Measurements from ENCODE around the gene MYL6B.
A peak's percentile ranks its signal among the peaks of the same experiment; 100 is the strongest.
"Not testable (repeated sequence)": the region's sequence is repeated elsewhere in the genome, so short reads cannot be mapped to it uniquely, and the experiment has no call there.

The MYL6B gene

DNA sequence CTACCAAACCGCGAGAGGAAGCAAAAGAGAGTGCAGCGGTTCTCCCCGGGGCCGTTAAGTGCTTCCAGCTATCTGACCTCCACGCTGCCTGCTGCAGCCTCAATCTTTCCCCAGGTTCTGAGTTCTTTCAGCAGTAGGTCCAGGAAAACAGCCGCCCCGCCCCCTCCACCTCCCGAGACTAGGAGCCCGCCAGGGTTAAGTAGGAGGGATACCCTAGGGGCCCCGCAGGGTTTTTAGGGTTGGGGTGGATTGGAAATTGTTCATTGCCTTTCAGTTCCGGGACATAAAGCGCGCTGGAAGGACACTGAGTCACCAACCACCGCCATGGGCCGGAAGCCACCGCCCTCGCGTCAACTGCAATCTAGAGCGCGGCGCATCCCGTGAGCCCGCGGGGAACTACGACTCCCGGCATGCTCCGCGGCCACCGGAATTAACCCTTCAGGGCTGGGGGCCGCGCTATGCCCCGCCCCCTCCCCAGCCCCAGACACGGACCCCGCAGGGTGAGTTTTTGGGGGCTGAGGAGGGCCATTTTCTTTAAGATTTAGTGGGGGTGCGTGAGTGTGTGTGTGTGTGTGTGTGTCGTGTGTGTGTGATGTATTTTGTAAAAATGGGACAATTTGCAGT, at the start of gene MYL6B:
Gene MYL6B, plus strand, starts transcription at position 456 of the 624 bp plus-strand sequence. CDS start 1,332 bp downstream, outside the sequence.
- DNase-seq = peak; percentile 96

DNA sequence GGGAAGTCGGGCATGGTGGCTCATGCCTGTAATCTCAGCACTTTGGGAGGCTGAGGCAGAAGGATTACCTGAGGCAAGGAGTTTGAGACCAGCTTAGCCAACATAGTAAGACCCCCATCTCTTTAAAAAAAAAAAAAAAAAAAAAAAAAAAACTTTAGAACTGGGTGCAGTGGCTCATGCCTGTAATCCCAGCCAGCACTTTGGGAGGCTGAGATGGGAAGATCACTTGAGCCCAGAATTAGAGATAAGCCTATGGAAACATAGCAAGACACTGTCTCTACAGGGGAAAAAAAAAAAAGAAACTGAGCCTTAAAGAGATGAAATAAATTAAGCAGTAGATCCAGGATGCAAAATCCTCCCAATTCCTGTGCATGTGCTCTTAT, 49.7 kb upstream of the MYL6B start:
- DNase-seq = no peak

DNA sequence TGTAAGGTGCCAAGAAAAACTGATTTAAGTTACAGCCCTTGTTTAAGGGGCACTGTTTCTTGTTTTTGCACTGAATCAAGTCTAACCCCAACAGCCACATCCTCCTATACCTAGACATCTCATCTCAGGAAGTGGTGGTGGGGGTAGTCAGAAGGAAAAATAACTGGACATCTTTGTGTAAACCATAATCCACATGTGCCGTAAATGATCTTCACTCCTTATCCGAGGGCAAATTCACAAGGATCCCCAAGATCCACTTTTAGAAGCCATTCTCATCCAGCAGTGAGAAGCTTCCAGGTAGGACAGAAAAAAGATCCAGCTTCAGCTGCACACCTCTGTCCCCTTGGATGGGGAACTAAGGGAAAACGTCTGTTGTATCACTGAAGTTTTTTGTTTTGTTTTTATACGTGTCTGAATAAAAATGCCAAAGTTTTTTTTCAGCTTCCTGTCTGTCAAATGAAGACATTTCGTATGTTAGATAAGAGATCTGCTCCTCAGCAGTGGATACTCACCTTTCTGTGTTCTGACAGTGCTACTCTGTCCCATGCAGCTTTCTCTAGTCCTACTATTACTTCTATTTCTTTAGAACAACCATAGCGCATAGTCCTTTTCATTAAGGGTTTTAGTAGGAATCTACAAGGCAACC, 49.2 kb upstream of the MYL6B start:
- no peak for DNase-seq

DNA sequence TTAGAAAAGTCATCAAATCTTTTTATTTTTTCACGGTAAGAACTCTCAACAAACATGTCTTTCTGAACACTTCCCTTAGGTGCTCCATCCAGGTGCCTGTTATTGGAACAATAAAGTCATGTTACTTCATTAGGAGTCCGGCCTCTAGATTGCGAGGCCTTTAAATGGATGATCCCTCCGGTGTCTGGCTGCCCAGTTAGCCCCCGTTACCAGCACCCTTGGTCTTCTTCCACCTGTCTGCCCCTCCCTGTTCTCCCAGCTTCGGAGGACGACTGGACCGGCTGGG, 48.6 kb upstream of the MYL6B start:
- DNase-seq = no peak

DNA sequence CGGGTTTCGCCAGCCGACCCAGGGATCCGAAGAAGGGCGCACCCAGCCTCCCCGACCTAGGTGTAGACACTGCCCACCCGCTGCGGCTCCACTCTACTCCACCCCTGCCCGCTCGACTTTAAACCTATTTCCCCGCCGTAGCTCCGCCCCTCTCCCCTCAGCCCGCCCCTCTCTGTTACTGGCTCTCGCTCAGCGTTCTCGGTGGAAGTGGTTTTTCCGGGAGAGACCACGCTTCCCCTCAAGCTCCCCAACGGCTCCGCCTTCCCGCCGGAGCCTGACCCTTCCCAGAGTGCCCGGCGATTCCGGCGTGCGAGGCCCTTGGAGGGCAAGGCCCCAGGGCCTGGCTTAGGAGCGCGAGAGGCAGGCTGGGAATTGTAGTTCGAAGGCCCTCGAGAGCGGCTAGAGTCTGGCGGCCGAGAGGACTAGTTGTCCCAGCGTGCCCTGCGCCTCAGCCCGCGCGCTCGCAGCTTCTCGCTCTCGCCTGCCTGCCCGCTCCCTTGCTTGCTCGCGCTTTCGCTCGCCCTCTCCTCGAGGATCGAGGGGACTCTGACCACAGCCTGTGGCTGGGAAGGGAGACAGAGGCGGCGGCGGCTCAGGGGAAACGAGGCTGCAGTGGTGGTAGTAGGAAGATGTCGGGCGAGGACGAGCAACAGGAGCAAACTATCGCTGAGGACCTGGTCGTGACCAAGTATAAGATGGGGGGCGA, 48.1 kb upstream of the MYL6B start, which contains the start of gene PA2G4:
Gene PA2G4, plus strand, starts transcription at position 451 of the 706 bp plus-strand sequence. Its CDS starts 179 bp downstream, at position 630.
- DNase-seq = peak; percentile 99

DNA sequence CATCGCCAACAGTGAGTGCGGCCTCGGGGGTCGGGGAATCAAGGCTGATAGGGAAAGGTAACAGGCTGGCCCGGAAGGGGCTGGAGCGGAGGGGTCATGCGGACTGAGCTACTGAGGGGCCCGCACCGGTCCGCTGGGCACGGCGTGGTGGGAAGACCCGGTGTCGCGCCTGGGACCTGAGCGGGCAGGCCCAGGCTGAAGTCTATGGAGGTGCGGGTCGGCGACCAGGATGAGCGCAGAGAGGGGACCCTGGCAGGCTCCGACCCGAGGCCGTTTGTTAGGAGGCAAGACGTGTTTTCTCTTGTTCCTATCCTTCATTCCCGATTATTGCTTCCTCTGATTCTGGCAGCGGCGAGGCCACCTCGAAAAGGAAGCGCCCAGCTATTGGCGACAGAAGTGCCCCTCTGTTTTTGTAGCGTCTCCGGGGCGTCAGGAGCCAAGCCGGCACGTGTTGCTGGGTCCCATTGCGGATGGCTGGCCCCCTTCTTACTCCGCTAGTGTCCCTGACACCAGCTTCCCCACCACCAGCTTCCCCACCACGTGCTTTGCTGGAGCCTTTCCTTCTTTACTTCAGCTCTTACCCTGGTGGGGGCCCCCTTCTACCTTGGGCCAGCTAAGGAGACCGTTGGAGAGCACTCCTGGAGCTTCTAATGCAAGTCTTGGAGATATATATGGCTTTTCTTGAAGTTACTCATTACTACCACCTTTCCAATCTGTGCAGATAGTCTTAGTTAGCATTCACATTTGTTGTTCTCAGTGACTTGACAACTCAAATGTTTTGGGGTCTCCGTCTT, 47.4 kb upstream of the MYL6B start:
- peak; percentile 13 for DNase-seq

DNA sequence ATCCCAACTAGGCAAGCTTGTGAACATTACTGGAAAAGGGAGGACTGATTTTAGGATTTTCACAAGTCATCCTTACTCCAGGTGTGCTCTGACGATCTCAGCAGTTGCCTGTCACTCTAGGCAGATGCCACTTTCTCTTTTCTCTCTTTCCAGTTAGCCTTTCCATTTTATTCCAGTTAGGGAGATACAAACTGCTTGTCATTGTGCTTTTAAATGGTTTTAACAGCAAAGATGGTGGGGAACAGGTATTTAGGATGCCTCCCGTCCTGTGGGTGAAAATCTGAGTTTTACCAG, 46.8 kb upstream of the MYL6B start:
- DNase-seq = no peak

DNA sequence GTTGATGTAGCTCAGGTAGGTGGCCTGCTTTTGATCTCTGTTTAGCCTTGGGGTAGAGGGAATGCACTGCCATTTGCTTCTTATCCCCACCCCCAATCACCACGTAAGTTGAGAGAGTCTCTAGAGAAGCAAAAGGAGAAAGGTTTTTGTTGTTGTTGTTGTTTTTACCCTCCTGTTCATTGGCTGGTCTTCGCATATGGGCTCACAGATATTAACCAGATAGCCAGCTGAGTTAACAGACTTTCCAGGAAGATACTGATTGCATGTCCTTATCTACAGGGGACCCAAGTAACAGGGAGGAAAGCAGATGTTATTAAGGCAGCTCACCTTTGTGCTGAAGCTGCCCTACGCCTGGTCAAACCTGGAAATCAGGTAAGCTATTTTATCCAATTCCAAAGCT, 45.1 kb upstream of the MYL6B start:
- DNase-seq = no peak

DNA sequence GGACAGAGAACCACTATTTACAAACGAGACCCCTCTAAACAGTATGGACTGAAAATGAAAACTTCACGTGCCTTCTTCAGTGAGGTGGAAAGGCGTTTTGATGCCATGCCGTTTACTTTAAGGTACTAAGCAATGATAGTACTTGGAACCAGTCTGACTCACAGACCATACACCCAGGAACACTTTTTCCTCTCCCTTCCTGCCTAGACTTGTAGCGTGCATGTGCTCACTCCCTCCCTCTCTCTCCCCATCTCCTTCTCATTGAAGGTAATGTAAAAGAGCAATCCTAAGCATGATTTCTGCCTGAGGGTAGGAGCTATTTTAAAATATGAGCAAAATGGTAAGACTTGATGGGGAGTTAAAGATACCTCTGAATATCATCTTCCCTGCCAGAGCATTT, 41.8 kb upstream of the MYL6B start:
- DNase-seq = no peak

DNA sequence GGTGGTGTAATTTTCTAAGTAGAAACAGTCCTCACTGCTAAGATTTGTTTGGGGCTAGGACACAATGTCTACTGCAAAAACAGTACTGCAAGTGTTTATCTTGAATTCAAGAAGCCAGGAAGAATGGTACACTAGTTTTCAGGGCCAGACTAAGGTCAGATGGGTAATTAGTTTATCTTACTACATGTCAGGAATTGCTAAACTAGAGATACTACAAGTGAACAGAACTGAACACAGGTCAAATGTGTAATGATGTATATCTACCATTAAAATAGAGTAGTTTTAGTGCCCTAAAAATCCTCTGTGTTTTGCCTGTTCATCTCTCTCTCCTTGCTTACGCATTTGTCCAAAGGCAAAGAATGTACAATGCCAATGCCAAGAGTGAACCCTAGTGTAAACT, 38.3 kb upstream of the MYL6B start:
- no peak for DNase-seq

DNA sequence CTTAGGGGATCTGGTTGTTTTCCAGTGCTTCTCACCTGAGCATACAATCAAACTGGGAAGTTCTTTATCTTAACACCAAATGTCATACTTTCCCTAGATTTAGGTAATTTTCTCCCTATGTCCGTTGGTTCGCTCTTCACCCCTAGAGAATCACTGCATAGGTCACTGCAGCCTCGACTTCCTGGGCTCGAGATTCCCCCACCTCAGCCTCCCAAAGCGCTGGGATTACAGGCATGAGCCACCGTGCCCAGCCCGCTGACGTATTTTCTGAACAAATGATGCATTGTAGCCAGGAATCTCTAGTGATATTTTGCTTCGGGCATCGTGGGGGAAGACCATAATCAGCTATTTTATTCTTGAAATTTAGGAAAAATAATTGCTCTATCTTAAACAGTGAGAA, 37.1 kb upstream of the MYL6B start:
- peak; percentile 58 for DNase-seq

DNA sequence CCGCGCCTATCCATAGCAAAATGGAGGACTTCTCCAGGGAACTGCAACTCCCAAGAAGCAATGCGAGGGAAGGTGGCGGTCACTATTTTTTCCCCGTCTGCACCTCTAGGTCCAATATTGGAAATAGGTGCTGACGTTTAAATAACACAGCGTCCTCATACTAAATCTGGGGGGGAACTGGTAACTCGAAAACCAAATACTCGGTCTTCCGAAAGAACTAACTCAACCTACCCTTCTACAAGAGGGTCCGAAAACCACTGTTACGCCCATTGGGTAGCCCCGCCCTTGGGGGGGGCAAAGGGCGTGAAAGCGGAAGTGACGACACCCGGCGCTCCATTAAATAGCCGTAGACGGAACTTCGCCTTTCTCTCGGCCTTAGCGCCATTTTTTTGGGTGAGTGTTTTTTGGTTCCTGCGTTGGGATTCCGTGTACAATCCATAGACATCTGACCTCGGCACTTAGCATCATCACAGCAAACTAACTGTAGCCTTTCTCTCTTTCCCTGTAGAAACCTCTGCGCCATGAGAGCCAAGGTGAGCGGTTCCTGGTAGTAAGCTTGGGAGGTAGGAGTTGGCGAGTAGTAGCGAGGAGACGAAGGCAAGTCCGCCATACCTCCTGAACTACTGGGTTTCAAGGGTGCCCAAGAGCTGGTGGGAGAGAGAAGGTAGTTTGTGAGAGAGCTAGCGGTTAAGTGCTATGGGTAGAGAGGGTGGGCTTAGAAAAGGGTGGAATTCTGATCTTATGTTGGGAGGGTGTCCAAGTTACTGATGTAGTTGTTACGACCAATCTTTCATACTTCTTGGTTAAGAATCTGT, 35.9 kb upstream of the MYL6B start, which contains the start of gene RPL41:
Gene RPL41, plus strand, starts transcription at position 367 of the 815 bp plus-strand sequence.
- peak; percentile 100 for DNase-seq

DNA sequence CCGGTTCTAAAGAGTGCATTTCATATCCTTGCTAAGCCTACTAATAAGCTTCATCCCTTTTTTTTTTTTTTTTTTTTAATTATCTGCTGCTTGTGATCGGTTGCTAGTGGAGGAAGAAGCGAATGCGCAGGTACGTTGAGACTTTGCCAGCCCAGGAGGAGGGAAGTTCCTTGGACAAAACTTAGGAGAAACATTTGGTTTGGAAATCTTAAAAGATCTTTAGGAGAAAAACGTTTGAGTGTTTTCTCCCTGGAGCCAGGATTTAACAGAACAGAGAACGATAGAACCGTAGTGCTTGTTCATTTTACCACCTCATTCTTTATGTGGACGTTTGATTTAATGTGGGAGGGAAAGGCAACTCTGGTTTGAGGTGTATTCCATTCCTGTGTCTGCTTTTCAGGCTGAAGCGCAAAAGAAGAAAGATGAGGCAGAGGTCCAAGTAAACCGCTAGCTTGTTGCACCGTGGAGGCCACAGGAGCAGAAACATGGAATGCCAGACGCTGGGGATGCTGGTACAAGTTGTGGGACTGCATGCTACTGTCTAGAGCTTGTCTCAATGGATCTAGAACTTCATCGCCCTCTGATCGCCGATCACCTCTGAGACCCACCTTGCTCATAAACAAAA, 35.2 kb upstream of the MYL6B start:
- DNase-seq = not testable (repeated sequence)

DNA sequence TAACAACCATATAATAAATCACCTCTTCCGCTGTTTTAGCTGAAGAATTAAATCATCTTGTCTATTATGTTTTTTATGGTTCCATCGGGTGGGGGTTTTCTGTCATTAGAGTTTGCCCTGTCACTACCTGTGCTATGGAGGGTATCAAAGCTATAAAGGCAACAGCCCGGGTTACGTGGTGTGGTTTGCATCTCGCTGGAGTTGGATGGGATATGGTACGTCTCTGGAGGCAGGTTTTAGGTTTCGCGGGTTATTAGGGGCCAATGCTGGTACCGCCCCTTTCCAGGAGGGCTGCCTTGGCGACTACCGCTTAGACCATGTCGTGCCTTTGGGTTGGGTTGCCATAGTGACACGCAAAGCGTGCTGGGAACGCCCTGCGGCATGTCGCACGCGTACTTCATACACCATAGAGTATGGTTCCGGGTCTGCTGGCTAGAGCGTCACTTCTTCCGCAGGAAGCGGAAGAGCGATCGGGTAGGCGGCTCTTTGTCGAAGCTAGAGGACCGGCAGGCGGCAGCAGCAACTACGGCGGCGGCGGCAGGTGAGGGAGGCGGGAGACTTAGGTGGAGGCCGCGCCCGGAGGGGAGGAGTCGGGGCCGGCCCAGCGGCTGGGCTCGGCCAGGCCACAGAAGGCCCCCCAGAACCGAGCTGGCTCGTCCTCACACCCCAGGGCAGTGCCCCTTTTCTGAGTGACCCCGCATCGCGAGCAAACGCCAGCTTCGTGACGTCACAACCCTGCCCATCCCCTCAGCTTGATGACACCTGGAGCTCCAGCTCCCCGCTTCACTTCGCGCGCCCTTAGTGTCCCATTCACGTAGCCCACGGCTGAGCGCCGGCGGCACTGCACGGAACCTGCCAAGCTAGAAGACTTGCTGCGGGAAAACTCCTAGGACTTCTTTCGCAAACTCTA, 34.4 kb upstream of the MYL6B start, which contains the start of gene ZC3H10:
Gene ZC3H10, plus strand, starts transcription at position 489 of the 910 bp plus-strand sequence. CDS start 2,297 bp downstream, outside the sequence.
- DNase-seq = peak; percentile 99

DNA sequence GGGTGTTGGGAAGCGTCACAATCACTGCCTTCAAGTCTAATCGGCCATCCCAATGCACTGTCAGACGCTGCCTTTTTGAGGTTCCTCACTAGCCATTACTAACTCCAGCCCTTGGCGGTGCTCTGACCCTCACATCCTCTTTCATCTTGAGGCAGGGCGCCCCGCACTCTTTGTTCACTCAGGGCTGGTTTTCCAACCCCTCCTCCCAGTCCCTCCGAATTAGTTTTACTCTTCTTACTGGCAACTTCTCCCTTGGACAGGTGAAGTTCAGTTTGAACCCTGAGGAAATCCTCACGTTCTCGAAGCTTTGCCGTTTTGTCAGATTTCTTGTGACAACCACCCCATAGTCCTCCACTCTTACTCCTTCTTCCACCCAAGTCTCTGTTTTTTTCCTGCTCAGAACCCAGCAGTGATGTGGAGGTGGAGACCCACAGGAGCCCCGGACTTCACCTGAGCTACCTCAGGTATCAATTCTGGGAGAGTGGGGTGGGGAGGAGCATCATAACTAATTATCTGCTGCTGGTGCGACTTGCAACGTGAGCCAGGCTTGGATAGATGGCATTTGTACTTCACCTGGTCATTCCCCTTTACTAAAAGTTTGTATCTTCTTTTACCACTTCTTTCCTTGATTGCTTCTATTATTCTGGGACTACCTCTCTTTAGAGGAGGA, 33.6 kb upstream of the MYL6B start:
- DNase-seq = no peak

DNA sequence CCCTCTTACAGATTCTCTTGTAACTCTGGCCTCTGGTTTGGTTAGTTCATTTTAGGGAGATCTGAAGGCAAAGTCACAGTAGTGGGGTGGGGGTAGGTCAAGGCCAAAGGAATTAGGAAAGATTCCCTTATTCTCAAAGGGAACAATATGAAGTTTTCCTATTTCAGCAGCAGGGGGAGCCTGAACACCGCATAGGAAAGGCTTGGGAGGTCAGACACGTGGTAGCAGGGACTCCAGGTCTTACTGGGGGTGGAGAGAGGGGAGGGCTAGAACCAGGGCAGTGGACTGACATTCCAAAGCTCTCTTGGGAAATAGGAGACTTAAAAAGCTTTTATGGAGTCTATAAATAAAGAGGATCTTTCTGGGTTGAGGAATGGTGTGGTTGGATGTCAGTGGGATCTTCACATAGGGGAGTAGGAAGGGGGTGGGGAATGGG, 33.0 kb upstream of the MYL6B start:
- DNase-seq = peak; percentile 90

DNA sequence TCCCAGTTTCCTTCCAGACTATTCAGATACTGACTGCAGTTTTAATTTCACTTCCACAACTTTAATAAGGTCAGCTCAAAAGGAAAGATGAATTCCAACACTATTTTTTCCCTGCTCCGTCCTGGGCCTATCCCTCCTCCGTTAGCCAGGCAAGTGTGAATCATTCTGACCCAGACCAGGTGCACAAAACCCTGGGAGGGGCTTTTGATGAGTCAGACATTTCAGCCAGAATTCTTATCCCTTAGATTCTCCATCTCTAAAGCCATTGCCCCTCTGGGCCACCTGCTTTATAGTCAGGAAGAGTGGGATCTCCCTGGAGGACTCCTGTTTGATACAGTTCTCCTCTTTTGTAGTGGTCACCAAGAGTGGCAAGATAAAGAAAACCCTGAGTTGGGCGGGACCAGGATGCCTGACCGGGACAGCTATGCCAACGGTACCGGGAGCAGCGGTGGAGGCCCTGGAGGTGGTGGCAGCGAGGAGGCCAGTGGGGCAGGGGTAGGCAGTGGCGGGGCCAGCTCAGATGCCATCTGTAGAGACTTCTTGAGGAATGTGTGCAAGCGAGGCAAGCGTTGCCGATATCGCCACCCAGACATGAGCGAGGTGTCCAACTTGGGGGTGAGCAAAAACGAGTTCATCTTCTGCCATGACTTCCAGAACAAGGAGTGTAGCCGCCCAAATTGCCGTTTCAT, 32.1 kb upstream of the MYL6B start:
- DNase-seq = no peak

DNA sequence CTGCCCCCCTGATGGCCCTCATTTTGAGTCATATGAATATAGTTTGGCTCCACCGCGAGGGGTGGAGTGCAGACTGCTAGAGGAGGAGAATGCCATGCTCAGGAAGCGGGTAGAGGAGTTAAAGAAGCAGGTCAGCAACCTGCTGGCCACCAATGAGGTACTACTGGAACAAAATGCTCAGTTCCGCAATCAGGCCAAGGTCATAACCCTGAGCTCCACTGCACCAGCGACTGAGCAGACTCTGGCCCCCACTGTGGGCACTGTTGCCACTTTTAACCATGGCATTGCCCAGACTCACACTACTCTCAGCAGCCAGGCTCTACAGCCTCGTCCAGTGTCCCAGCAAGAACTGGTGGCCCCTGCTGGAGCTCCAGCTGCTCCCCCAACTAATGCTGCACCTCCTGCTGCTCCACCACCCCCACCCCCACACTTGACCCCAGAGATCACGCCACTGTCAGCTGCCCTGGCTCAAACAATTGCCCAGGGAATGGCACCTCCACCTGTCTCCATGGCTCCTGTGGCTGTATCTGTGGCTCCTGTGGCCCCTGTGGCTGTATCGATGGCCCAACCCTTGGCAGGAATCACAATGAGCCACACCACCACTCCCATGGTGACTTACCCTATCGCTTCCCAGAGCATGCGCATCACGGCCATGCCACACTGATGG, 31.1 kb upstream of the MYL6B start:
- DNase-seq = no peak

DNA sequence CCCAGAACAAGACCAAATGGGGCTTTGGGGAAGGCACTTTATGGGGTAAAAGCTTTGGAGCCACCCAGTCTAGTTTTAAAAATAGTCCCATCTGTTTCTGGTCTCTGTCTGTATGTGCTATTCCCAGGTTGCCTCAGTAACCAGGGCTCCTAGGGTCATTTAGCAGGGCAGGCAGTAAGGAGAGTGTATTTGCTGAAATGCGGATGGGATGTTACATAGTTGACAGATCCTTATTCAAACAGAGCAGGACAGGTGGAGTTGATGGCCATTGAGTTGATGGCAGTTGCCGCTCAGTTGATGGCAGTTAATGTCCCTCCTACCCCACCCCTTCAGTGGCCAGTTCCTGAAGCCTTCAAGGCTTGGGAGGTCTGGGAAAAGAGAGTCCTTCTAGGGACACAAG, 29.8 kb upstream of the MYL6B start:
- no peak for DNase-seq

Data from eye (tissue), 1 donor.